Sigmoid colon (tissue), 4 donors: Measurements from ENCODE around the gene PMM2.

Source experiments
- EP300 ChIP-seq, 4 donors: sonication (generic); formaldehyde crosslinking; IDR thresholded peaks; one replicate each; pipeline ENCODE4 v1.6.1; 2017; ENCODE audit warnings: antibody characterized with exemption in 4 of 4
- TF ChIP-seq, protein P1 (sequence below), 4 experiments: fragments of 450-650 bp in 3 of 4; fragments of 200-600 bp in 1 of 4; IDR thresholded peaks; one replicate each; pipeline ENCODE4 v1.5.1; 2016 to 2019; ENCODE audit warnings: antibody characterized with exemption in 4 of 4, mild to moderate bottlenecking in 3 of 4, moderate library complexity in 2 of 4

DNA sequence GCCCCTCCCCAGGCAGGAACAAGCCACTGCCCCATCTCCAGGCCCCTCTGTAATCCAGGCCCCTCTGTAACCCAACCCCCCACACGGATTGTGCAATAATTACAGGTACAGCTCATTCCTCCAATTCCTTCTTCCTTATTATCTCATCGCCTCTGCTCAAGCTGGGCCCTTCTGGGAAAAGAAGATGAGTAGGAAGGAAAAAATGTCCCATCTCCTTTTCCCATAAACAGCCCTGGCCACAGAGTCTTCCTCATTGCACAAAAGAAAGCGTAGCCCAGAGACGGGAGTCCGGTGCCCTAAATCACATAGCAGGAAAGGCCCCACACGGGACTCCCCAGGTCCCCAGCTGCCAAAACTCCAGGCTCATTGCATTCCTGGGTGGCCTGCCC, 80.9 kb downstream of the PMM2 start:
- no peak for TF ChIP-seq EP300 (IDR thresholded peaks at IDR 0.05)
- TF ChIP-seq, protein P1, sequence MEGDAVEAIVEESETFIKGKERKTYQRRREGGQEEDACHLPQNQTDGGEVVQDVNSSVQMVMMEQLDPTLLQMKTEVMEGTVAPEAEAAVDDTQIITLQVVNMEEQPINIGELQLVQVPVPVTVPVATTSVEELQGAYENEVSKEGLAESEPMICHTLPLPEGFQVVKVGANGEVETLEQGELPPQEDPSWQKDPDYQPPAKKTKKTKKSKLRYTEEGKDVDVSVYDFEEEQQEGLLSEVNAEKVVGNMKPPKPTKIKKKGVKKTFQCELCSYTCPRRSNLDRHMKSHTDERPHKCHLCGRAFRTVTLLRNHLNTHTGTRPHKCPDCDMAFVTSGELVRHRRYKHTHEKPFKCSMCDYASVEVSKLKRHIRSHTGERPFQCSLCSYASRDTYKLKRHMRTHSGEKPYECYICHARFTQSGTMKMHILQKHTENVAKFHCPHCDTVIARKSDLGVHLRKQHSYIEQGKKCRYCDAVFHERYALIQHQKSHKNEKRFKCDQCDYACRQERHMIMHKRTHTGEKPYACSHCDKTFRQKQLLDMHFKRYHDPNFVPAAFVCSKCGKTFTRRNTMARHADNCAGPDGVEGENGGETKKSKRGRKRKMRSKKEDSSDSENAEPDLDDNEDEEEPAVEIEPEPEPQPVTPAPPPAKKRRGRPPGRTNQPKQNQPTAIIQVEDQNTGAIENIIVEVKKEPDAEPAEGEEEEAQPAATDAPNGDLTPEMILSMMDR (IDR thresholded peaks at IDR 0.05) = no peak
